GM12801 (cell line): ENCODE measurements around the gene AMBP.

Experiments used
- CTCF ChIP-seq: IDR thresholded peaks from one replicate; pipeline ENCODE4 v1.5.1; 2011; ENCODE audit warnings: control low read depth; ENCODE audit not compliant: insufficient read length; ENCODE audit errors: extremely low read depth

AMBP gene

DNA sequence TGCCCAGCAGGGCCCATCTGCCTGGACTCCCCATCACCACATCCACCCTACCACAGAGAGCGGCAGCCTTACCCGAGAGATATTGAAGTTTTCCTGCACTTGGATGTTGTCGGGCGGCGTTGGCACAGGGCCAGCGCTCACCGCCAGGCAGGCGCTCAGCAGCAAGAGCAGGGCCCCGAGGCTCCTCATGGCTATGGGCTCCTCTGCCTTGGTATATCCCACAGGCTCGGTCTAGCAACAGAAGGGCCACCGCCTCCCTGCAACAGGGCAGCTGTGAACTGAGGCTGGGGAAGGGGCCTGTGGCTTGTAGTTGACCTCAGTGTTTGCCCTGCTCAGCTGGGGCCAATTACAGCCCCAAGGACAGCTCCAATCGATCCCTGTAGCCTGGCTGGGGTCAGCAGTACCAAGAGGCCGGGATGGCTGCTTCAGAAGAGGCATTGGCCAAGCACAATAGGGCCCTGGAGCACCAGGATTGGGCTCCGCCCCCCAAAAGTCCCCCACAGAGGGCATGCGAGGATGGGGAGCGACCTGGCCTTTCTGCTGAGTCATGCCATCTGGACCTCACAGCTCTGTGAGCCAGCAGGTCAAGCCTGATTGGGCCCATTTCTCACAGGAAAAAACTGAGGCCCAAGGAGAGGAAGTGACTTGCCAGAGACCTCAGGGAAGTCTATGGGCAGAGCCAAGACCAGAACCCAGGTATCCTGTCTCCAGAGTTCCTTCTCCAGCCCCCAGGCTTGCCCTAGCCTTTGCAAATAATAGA, at the start of gene AMBP:
TSS of gene AMBP (minus strand) at position 280 of the 760 bp plus-strand sequence. CDS start at position 189, 91 bp downstream.
- TF ChIP-seq CTCF: no peak

DNA sequence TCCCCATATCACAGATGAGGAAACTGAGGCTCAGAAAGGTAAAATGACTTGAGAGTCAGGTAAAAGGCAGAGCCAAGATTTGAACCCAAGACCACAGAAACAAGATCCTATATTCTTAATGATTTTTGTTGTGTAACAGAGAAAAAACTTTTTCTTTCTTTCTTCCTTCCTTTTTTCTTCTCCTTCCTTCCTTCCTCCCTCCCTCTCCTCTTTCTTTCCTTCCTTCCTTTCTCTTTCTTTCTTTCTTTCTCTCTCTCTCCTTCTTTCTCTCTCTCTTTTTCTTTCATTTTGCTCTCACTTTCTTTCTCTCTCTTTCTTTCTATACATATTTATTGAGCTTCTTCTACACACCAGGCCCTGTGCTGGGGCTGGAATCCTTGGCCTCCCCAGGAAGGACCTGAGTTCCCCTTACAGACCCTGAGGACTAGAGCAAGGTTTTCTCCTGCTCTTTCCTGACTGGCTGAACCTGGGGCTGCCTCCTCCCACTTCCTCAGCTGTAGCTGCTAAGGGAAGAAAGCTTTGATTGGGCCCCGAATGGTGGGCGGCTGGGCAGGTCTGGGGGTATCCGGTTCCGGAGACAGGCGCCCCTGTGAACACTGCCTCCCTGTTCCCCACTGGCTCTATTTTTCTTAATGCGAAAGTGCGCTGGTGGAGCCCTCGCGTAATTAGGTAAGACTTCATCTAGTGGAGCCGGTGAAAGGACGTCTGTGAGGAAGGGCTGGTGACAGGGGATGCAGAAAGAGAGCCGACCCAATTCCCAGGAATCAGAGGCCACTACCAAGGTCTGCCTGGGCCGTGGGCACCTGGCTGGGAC, 48.4 kb upstream of the AMBP start:
- TF ChIP-seq CTCF: no peak

DNA sequence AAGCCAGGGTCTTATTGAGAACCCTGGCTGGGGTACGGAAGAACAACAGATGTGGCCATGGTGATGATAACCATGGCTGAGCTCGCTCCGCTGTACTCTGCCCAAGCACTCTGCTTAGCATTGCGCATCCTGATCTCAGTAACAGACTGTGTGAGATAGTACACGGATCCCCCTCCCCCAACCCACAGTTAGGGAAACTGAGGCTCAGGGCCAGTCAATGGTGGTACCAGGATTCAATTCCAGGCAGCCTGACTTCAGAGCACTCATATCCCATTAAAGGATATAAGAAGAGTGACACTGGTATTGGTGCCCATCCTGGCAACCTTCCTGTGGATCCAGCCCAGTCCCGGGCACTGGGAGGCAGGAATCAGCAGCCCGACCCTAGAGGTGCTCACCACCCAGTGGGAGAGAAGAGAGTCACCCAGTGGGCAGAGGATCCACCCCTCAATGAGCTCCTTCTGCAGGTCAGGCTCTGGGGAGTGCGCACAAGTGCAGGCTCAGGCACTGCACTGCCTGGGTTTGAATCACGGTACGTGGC, 47.4 kb upstream of the AMBP start:
- no peak for TF ChIP-seq CTCF

GRCh38 chr9:114124666-114125475, 46.8 kb upstream of the AMBP start:
- no peak for TF ChIP-seq CTCF

- no peak for TF ChIP-seq CTCF
These were observed 46.0 kb upstream of the AMBP start for GRCh38 chr9:114124138-114124537.

DNA sequence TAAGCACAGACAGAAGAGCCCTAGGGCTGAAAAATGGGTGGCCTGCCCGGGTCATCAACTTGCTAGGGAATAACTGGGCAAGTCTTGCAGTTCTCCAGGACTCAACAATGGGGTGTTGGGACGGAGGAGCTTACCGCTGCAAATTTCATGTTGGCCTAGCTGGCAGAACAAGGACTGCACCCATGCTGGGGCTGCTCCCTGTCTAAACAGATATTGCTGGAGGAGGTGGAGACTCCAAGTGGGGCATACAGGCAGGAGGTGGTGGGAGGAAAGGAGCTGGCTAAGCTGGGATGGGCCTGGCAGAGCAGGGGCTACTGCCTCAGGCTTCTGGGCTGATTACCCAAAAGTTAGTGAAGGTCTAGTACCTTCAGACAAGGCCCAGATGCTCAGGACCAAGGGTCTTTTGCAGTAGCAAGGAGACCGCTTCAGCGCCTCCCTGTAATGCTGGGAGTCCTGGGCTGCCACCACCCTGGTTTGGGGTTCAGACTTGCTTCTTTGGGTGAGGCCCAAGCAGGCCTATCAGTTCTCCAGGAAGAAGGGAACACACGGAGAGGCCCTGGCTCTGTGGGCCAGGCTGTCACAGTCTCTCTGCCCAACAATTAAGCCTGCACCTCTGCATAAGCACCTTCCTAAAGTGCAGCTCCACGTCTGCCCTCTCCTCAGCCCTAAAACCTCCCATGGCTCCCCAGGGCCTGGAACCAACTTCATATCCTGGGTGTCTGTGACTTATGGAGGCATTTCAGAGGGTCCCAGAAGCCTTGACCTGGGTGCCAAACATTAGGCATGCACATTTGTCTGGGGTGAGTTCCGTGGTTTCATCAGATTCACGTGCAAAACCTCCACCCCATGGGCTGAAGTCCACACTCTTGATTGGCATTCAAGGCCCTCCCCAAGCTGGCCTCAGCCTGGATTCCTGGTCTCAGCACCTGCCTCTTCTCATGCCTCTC, 45.2 kb upstream of the AMBP start:
- TF ChIP-seq CTCF: no peak
